RWPE2 (cell line): ENCODE results near the gene KRTAP10-4.
"Not testable (repeated sequence)": the region's sequence is repeated elsewhere in the genome, so short reads cannot be mapped to it uniquely, and the experiment has no call there.

ENCODE experiments used
- ATAC-seq: fragments of 200-7000 bp; cut with Tn5 transposase; 3 replicates; pipeline ENCODE4 v1.9.1; 2021; ENCODE audit warnings: low read depth
- DNase-seq: peaks from one replicate; pipeline ENCODE4 v3.0.0-alpha.2; 2020; ENCODE audit warnings: low spot score
- H3K27ac ChIP-seq: fragments of 450-650 bp; 2 replicates; pipeline ENCODE4 v1.5.1; 2017; ENCODE audit warnings: mild to moderate bottlenecking; ENCODE audit not compliant: poor library complexity, severe bottlenecking
- H3K27me3 ChIP-seq: fragments of 250-450 bp; sonication (Bioruptor Pico); 2 replicates; pipeline ENCODE4 v1.5.1; 2021; ENCODE audit warnings: mild to moderate bottlenecking, moderate library complexity; ENCODE audit not compliant: insufficient read depth, poor library complexity, severe bottlenecking
- H3K36me3 ChIP-seq: fragments of 250-450 bp; sonication (Bioruptor Pico); 2 replicates; pipeline ENCODE4 v1.5.1; 2020; ENCODE audit warnings: low read depth, mild to moderate bottlenecking, moderate library complexity
- H3K4me1 ChIP-seq: fragments of 250-450 bp; sonication (Bioruptor Pico); 2 replicates; pipeline ENCODE4 v1.5.1; 2021; ENCODE audit warnings: mild to moderate bottlenecking, moderate library complexity; ENCODE audit not compliant: insufficient read depth, poor library complexity, severe bottlenecking
- H3K4me3 ChIP-seq: fragments of 250-450 bp; sonication (Bioruptor Pico); 2 replicates; pipeline ENCODE4 v1.5.1; 2021; ENCODE audit warnings: mild to moderate bottlenecking, moderate library complexity; ENCODE audit not compliant: severe bottlenecking
- H3K9me3 ChIP-seq: fragments of 250-450 bp; sonication (Bioruptor Pico); 2 replicates; pipeline ENCODE4 v1.5.1; 2021; ENCODE audit warnings: mild to moderate bottlenecking, moderate library complexity; ENCODE audit not compliant: severe bottlenecking
- TF ChIP-seq, protein P1 (sequence below): fragments of 450-650 bp; IDR thresholded peaks from one replicate; pipeline ENCODE4 v1.5.1; 2017; ENCODE audit warnings: mild to moderate bottlenecking, moderate library complexity; ENCODE audit not compliant: poor library complexity, severe bottlenecking

Gene KRTAP10-4, protein sequence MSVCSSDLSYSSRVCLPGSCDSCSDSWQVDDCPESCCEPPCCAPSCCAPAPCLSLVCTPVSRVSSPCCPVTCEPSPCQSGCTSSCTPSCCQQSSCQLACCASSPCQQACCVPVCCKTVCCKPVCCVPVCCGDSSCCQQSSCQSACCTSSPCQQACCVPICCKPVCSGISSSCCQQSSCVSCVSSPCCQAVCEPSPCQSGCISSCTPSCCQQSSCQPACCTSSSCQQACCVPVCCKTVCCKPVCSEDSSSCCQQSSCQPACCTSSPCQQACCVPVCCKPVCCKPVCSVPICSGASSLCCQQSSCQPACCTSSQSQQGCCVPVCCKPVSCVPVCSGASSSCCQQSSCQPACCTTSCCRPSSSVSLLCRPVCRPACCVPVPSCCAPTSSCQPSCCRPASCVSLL

DNA sequence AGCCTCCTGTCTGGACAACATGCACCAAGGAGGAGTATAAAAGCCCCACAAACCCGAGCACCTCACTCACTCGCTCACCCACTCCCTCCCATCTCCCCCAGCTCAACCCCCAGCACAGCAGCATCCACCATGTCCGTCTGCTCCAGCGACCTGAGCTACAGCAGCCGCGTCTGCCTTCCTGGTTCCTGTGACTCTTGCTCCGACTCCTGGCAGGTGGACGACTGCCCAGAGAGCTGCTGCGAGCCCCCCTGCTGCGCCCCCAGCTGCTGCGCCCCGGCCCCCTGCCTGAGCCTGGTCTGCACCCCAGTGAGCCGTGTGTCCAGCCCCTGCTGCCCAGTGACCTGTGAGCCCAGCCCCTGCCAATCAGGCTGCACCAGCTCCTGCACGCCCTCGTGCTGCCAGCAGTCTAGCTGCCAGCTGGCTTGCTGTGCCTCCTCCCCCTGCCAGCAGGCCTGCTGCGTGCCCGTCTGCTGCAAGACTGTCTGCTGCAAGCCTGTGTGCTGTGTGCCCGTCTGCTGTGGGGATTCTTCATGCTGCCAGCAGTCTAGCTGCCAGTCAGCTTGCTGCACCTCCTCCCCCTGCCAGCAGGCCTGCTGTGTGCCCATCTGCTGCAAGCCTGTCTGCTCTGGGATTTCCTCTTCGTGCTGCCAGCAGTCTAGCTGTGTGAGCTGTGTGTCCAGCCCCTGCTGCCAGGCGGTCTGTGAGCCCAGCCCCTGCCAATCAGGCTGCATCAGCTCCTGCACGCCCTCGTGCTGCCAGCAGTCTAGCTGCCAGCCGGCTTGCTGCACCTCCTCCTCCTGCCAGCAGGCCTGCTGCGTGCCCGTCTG is at the start of gene KRTAP10-4:
TSS of gene KRTAP10-4 (plus strand) at position 100 of the 827 bp plus-strand sequence. CDS start at position 130, 30 bp downstream.
- not testable (repeated sequence) for H3K27ac ChIP-seq, H3K4me1 ChIP-seq, H3K4me3 ChIP-seq, H3K9me3 ChIP-seq, H3K27me3 ChIP-seq, ATAC-seq, DNase-seq, H3K36me3 ChIP-seq

- DNase-seq (no peak), ATAC-seq (no peak)
- no peak overlapping the region for H3K4me3 ChIP-seq
- no peak overlapping the region for H3K27ac ChIP-seq
- no peaks in the 10 kb centered on the region for H3K36me3 ChIP-seq
- TF ChIP-seq, protein P1, sequence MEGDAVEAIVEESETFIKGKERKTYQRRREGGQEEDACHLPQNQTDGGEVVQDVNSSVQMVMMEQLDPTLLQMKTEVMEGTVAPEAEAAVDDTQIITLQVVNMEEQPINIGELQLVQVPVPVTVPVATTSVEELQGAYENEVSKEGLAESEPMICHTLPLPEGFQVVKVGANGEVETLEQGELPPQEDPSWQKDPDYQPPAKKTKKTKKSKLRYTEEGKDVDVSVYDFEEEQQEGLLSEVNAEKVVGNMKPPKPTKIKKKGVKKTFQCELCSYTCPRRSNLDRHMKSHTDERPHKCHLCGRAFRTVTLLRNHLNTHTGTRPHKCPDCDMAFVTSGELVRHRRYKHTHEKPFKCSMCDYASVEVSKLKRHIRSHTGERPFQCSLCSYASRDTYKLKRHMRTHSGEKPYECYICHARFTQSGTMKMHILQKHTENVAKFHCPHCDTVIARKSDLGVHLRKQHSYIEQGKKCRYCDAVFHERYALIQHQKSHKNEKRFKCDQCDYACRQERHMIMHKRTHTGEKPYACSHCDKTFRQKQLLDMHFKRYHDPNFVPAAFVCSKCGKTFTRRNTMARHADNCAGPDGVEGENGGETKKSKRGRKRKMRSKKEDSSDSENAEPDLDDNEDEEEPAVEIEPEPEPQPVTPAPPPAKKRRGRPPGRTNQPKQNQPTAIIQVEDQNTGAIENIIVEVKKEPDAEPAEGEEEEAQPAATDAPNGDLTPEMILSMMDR = no peak
- H3K4me1 ChIP-seq = no peaks in the 10 kb centered on the region
- H3K27me3 ChIP-seq = no peaks in the 10 kb centered on the region
- H3K9me3 ChIP-seq = peaks cover 7% of the 10 kb centered on the region
These were observed 48.8 kb upstream of the KRTAP10-4 start for GRCh38 chr21:44524414-44525371.

- ATAC-seq = no peak
- H3K4me3 ChIP-seq = no peak overlapping the region
- H3K27ac ChIP-seq = no peak overlapping the region
- H3K36me3 ChIP-seq = no peaks in the 10 kb centered on the region
- peaks cover 7% of the 10 kb centered on the region for H3K9me3 ChIP-seq
- TF ChIP-seq, protein P1 = no peak
- DNase-seq = peak; percentile 45
- H3K4me1 ChIP-seq = no peaks in the 10 kb centered on the region
- H3K27me3 ChIP-seq = no peaks in the 10 kb centered on the region
These were observed 48.0 kb upstream of the KRTAP10-4 start for GRCh38 chr21:44525391-44526095.

DNA sequence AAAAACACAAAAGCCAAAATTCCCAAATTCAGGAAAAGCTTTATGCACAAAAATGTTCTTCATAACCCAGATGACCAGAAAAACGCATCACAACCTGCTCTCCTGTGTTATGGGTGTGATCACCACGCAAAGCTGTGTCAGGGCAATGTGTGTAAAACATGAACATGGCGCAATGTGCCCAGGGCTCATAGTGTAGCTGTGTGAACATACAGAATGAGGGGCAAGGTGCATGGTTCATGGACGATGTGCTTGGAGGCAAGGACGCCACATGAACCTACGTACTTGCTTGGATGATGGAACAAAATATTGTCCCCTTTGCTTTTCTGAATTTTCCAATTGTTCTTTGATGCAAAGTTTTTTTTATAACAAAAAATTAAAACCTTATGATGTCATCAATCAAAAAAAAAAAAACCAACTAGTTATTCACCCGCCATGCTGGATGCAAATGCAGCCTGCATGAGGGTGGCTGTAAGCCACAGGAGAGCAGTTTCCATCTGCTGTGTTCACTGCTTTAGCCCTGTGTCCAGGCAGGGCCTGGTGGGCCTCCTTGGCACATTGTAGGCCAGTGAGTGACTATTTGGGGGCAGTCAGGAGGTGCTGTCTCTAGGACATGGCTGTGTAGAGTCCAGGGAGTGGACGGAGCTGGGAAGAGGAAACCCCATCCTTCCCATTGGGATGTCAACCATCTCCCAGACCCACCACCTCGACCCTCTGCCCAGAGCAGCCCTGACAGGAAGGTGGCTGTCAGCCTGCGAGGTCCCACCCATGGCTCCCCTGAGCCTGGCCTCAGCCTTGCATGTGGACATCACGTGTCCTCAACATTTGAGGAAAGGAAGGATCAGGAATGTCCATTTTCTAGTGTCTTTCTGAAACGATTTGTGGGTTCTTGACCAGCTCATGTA is 47.2 kb upstream of the KRTAP10-4 start:
- H3K36me3 ChIP-seq = no peaks in the 10 kb centered on the region
- H3K27me3 ChIP-seq = no peaks in the 10 kb centered on the region
- no peaks in the 10 kb centered on the region for H3K4me1 ChIP-seq
- H3K9me3 ChIP-seq = peaks cover 7% of the 10 kb centered on the region
- ATAC-seq = no peak
- no peak overlapping the region for H3K4me3 ChIP-seq
- TF ChIP-seq, protein P1 = no peak
- H3K27ac ChIP-seq = no peak overlapping the region
- DNase-seq = no peak
